Keratinocyte (primary cell): ENCODE measurements around the gene BMP3. TPM values are rescaled to one million over a fixed set of nuclear protein-coding genes. Genes with fewer than 3 reads are reported as not detected.

ENCODE experiments used
- DNase-seq: peaks from one replicate; pipeline ENCODE4 v3.0.0-alpha.2; 2011; ENCODE audit warnings: low read depth, missing footprints, low spot score
- FAIRE-seq: peaks from 2 replicates; lab custom pipeline; 2011; peaks lifted over from hg19 to GRCh38; lab: Jason Lieb, UNC
- H2AFZ ChIP-seq: 2 replicates; pipeline ENCODE4 v1.6.0; 2012; ENCODE audit warnings: low read length, control low read depth, inconsistent platforms; ENCODE audit not compliant: control insufficient read depth
- H3K27ac ChIP-seq: 2 replicates; pipeline ENCODE4 v1.5.1; 2011; ENCODE audit warnings: low read length; ENCODE audit not compliant: control insufficient read depth, insufficient read depth
- H3K27me3 ChIP-seq: 3 replicates; pipeline ENCODE4 v1.6.0; 2011; ENCODE audit warnings: low read length; ENCODE audit not compliant: control insufficient read depth, insufficient read depth; ENCODE audit errors: extremely low read depth
- H3K36me3 ChIP-seq, 2 experiments: 2 replicates in 1 of 2; 3 replicates in 1 of 2; pipeline ENCODE4 v1.5.1; 2011; ENCODE audit warnings: low read length in 2 of 2, mild to moderate bottlenecking in 1 of 2; ENCODE audit not compliant: control insufficient read depth in 2 of 2, insufficient read depth in 2 of 2; ENCODE audit errors: extremely low read depth in 1 of 2
- H3K4me1 ChIP-seq: 3 replicates; pipeline ENCODE4 v1.5.1; 2011; ENCODE audit warnings: low read length; ENCODE audit not compliant: control insufficient read depth, insufficient read depth; ENCODE audit errors: extremely low read depth
- H3K4me2 ChIP-seq: 3 replicates; pipeline ENCODE4 v1.6.0; 2011; ENCODE audit warnings: low read depth, low read length; ENCODE audit not compliant: control insufficient read depth, insufficient read depth; ENCODE audit errors: extremely low read depth
- H3K4me3 ChIP-seq, 3 experiments: fragments of 200-600 bp in 1 of 3; sonication (generic) in 1 of 3; 2 replicates in 2 of 3; 3 replicates in 1 of 3; pipeline ENCODE4 v1.5.1; 2011 to 2016; ENCODE audit warnings: low read length in 3 of 3, mild to moderate bottlenecking in 3 of 3, control low read depth in 2 of 3, inconsistent platforms in 1 of 3, low read depth in 1 of 3, mixed read lengths in 1 of 3, mixed run types in 1 of 3, moderate library complexity in 1 of 3; ENCODE audit not compliant: control insufficient read depth in 2 of 3, insufficient read depth in 2 of 3; ENCODE audit errors: extremely low read depth in 1 of 3
- H3K79me2 ChIP-seq: 2 replicates; pipeline ENCODE4 v1.6.0; 2012; ENCODE audit warnings: low read length; ENCODE audit not compliant: control insufficient read depth, insufficient read depth
- H3K9ac ChIP-seq: 3 replicates; pipeline ENCODE4 v1.6.0; 2011; ENCODE audit warnings: low read length; ENCODE audit not compliant: control insufficient read depth, insufficient read depth; ENCODE audit errors: extremely low read depth
- H3K9me1 ChIP-seq: 3 replicates; pipeline ENCODE4 v1.6.0; 2011; ENCODE audit warnings: low read length; ENCODE audit not compliant: control insufficient read depth, insufficient read depth; ENCODE audit errors: extremely low read depth
- H3K9me3 ChIP-seq: 2 replicates; pipeline ENCODE4 v1.5.1; 2012; ENCODE audit warnings: low read depth, low read length; ENCODE audit not compliant: control insufficient read depth
- H4K20me1 ChIP-seq: 3 replicates; pipeline ENCODE4 v1.6.0; 2011; ENCODE audit warnings: low read length; ENCODE audit not compliant: control insufficient read depth, insufficient read depth; ENCODE audit errors: extremely low read depth
- CTCF ChIP-seq, 3 experiments: IDR thresholded peaks in 1 of 3; conservative IDR thresholded peaks in 1 of 3; optimal IDR thresholded peaks in 1 of 3; 2 replicates in 2 of 3; 3 replicates in 1 of 3; pipeline versions ENCODE3 to v1.5.1; 2011; ENCODE audit warnings: low read length in 3 of 3, mild to moderate bottlenecking in 3 of 3, moderate library complexity in 2 of 3, control low read depth in 1 of 3, inconsistent platforms in 1 of 3; ENCODE audit not compliant: insufficient read depth in 2 of 3; ENCODE audit errors: extremely low read depth in 1 of 3
- EZH2 ChIP-seq: IDR thresholded peaks from one replicate; pipeline ENCODE4 v1.6.1; 2012; ENCODE audit warnings: inconsistent platforms, mild to moderate bottlenecking, low read length, moderate library complexity
- dilution Hi-C: fragments of 300-500 bp; cut with MboI; formaldehyde crosslinking; loops from one replicate; pipeline ENCODE4 v1.7.0; 2020; ENCODE audit warnings: low sequenced_read_pairs; ENCODE audit not compliant: extremely low pct_ligation_motif_present
- polyA plus RNA-seq, 5 experiments: library from polyadenylated mRNA; depleted of rRNA in 3 of 5; stranded (reverse) in 3 of 5; stranded (forward) in 1 of 5; unstranded in 1 of 5; fragments of >200 nt; gene quantifications; 1 replicate in 1 of 5; 2 replicates in 3 of 5; 3 replicates in 1 of 5; pipeline versions ENCODE4 v1.2.1 to v1.2.3, GENCODE V29; 2011 to 2012; ENCODE audit warnings: missing spikeins in 2 of 5, low read depth in 1 of 5, low replicate concordance in 1 of 5

Gene BMP3
- polyA plus RNA-seq, 1 donor (not counting 4 experiments of a cell fraction or from before 2014, with no cell fraction given), result not detected

DNA sequence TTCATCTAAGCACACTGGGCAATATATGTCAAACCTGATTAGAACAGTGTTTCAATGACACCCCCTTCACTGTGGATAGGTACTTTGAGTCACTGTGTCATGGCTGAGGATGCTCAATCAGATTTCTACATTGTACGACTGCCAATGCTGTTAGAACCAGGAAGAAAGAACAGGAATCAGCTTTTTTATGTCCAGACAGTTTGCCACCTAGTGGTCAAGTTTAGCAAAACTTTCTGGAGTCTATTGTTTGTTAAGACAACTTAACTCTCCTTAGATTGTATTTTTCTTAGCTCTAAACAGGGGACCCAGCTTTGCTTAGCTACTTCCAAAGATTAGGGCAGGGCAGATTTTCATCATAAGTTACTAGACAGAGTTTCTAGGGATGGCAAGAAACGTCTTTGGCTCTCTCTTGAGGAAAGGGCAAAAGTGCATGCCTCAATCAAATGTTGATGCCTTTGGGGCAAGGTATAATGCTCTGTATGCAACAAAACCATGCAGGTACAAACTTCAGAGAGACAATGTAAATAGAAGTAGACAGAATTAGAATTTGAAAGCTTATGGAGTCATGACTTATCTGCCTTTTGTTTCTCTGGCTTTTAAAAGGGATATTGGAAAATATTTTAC is 40.5 kb upstream of the BMP3 start:
- Histone ChIP-seq H3K4me2 (no peak overlapping the region), H4K20me1 (no peaks in the 10 kb centered on the region), H3K4me3 (no peak overlapping the region), H3K9me1 (no peaks in the 10 kb centered on the region), H3K9ac (no peak overlapping the region), H3K9me3 (no peaks in the 10 kb centered on the region), H3K4me1 (no peaks in the 10 kb centered on the region), H3K27me3 (no peaks in the 10 kb centered on the region), H3K27ac (no peak overlapping the region), H2AFZ (no peak overlapping the region), H3K79me2 (no peaks in the 10 kb centered on the region), H3K36me3 (no peaks in the 10 kb centered on the region)
- FAIRE-seq, result peak; percentile 74
- DNase-seq, result peak; percentile 2
- TF ChIP-seq EZH2, result no peak
- peak in 2 of 3 experiments; percentile 53 to 59 for TF ChIP-seq CTCF (optimal IDR thresholded peaks at IDR 0.05 in 1 of 3, IDR thresholded peaks at IDR 0.05 in 1 of 3, conservative IDR thresholded peaks at IDR 0.05 in 1 of 3; ENCODE audit: extremely low read depth in 1 of 3, insufficient read depth in 2 of 3, low read length in 3 of 3)
- dilution Hi-C loops, result no loop called here

GRCh38 chr4:80990851-80991250 is 39.7 kb upstream of the BMP3 start:
- H4K20me1 ChIP-seq, result no peaks in the 10 kb centered on the region
- no peak overlapping the region for H3K4me2 ChIP-seq
- no peaks in the 10 kb centered on the region for H3K27me3 ChIP-seq
- dilution Hi-C loops, result no loop called here
- H3K27ac ChIP-seq, result no peak overlapping the region
- no peaks in the 10 kb centered on the region for H3K9me3 ChIP-seq
- no peak overlapping the region for H3K9ac ChIP-seq
- TF ChIP-seq CTCF (optimal IDR thresholded peaks at IDR 0.05 in 1 of 3, IDR thresholded peaks at IDR 0.05 in 1 of 3, conservative IDR thresholded peaks at IDR 0.05 in 1 of 3; ENCODE audit: extremely low read depth in 1 of 3, insufficient read depth in 2 of 3, low read length in 3 of 3) (no peak), EZH2 (no peak)
- H3K9me1 ChIP-seq, result no peaks in the 10 kb centered on the region
- no peaks in the 10 kb centered on the region for H3K4me1 ChIP-seq
- FAIRE-seq, result no peak
- H3K36me3 ChIP-seq, result no peaks in the 10 kb centered on the region
- no peak for DNase-seq
- no peak overlapping the region for H2AFZ ChIP-seq
- no peaks in the 10 kb centered on the region for H3K79me2 ChIP-seq
- H3K4me3 ChIP-seq, result no peak overlapping the region
